ENCODE measurements around the gene ATP6V1B1. TPM values are rescaled to one million over a fixed set of nuclear protein-coding genes. Genes with fewer than 3 reads are reported as not detected.

Gene ATP6V1B1
- total RNA-seq, 2 donors from 2014 or later, result 6.5 to 7.2 TPM

GRCh38 chr2:70965506-70965905 lies 29.8 kb downstream of the ATP6V1B1 start:
- Mint-ChIP-seq H3K36me3 (no peaks in the 10 kb centered on the region), H3K9me3 (no peaks in the 10 kb centered on the region), H3K27ac (no peak overlapping the region), H3K4me1 (ENCODE audit: low read depth in 2 of 2) (peaks cover 7 to 8% of the 10 kb centered on the region in 2 donors), H3K27me3 (peaks cover 13 to 22% of the 10 kb centered on the region in 2 donors), H3K4me3 (peak overlapping the region; percentile 80)
- no peak for DNase-seq (ENCODE audit: low spot score)
- no peak for ATAC-seq

- peaks cover 7 to 8% of the 10 kb centered on the region in 2 donors for H3K4me1 Mint-ChIP-seq (ENCODE audit: low read depth in 2 of 2)
- H3K27me3 Mint-ChIP-seq, result peaks cover 16 to 22% of the 10 kb centered on the region in 2 donors
Observed at GRCh38 chr2:70966681-70967080, 31.0 kb downstream of the ATP6V1B1 start.

GRCh38 chr2:70967189-70967588 lies 31.5 kb downstream of the ATP6V1B1 start:
- DNase-seq (ENCODE audit: low spot score) (no peak), ATAC-seq (no peak)
- Mint-ChIP-seq H3K27ac (no peak overlapping the region), H3K9me3 (no peaks in the 10 kb centered on the region), H3K4me1 (ENCODE audit: low read depth in 2 of 2) (peaks cover 7 to 8% of the 10 kb centered on the region in 2 donors), H3K4me3 (no peak overlapping the region), H3K27me3 (peaks cover 21% of the 10 kb centered on the region in 2 donors), H3K36me3 (no peaks in the 10 kb centered on the region)

More at GRCh38 chr2:70966681-70967080, 31.0 kb downstream of the ATP6V1B1 start:
- Mint-ChIP-seq H3K9me3 (no peaks in the 10 kb centered on the region), H3K4me3 (no peak overlapping the region), H3K36me3 (no peaks in the 10 kb centered on the region), H3K27ac (no peak overlapping the region)
- DNase-seq (ENCODE audit: low spot score), result no peak
- no peak for ATAC-seq

- Mint-ChIP-seq H3K27ac (no peak overlapping the region), H3K9me3 (no peaks in the 10 kb centered on the region), H3K4me1 (ENCODE audit: low read depth in 2 of 2) (peaks cover 12 to 17% of the 10 kb centered on the region in 2 donors), H3K27me3 (peaks cover 9 to 16% of the 10 kb centered on the region in 2 donors), H3K36me3 (no peaks in the 10 kb centered on the region), H3K4me3 (no peak overlapping the region)
- ATAC-seq (no peak), DNase-seq (ENCODE audit: low spot score) (no peak)
Observed at GRCh38 chr2:70974592-70974991, 38.9 kb downstream of the ATP6V1B1 start.

GRCh38 chr2:70975237-70975636 lies 39.5 kb downstream of the ATP6V1B1 start:
- no peak for DNase-seq (ENCODE audit: low spot score)

GRCh38 chr2:70977605-70978205 lies 42.0 kb downstream of the ATP6V1B1 start:
- no peak for DNase-seq (ENCODE audit: low spot score)
- peaks cover 0 to 3% of the 10 kb centered on the region in 2 donors for H3K27me3 Mint-ChIP-seq
- peak overlapping the region; percentile 90 for H3K4me3 Mint-ChIP-seq
- peak; percentile 8 to 34 for ATAC-seq
- H3K9me3 Mint-ChIP-seq, result no peaks in the 10 kb centered on the region
- peaks cover 12 to 17% of the 10 kb centered on the region in 2 donors for H3K4me1 Mint-ChIP-seq (ENCODE audit: low read depth in 2 of 2)
- no peaks in the 10 kb centered on the region for H3K36me3 Mint-ChIP-seq
- H3K27ac Mint-ChIP-seq, result peak overlapping the region; percentile 66 to 93

More at GRCh38 chr2:70975237-70975636, 39.5 kb downstream of the ATP6V1B1 start:
- Mint-ChIP-seq H3K4me3 (no peak overlapping the region), H3K27me3 (peaks cover 6 to 16% of the 10 kb centered on the region in 2 donors), H3K36me3 (no peaks in the 10 kb centered on the region), H3K27ac (no peak overlapping the region), H3K9me3 (no peaks in the 10 kb centered on the region), H3K4me1 (ENCODE audit: low read depth in 2 of 2) (peaks cover 12 to 17% of the 10 kb centered on the region in 2 donors)
- ATAC-seq, result no peak

GRCh38 chr2:70978341-70979179 lies 42.9 kb downstream of the ATP6V1B1 start, which contains the start of gene ANKRD53:
ANKRD53 (plus strand) TSS chr2:70978630; CDS start chr2:70978646, 16 bp downstream.
- peak; percentile 57 to 69 for ATAC-seq
- Mint-ChIP-seq H3K4me3 (peak within 1 kb of the TSS; percentile 90), H3K9me3 (no peaks in the 10 kb centered on the region), H3K27ac (peak within 1 kb of the TSS; percentile 66 to 93), H3K4me1 (ENCODE audit: low read depth in 2 of 2) (peaks cover 12 to 17% of the 10 kb centered on the region in 2 donors), H3K36me3 (no peaks in the 10 kb centered on the region), H3K27me3 (no peaks in the 10 kb centered on the region)
- peak; percentile 67 for DNase-seq (ENCODE audit: low spot score)

GRCh38 chr2:70979180-70979488 lies 43.4 kb downstream of the ATP6V1B1 start:
- Mint-ChIP-seq H3K4me3 (peak overlapping the region; percentile 22), H3K4me1 (ENCODE audit: low read depth in 2 of 2) (peaks cover 12 to 17% of the 10 kb centered on the region in 2 donors), H3K36me3 (no peaks in the 10 kb centered on the region), H3K9me3 (no peaks in the 10 kb centered on the region), H3K27me3 (no peaks in the 10 kb centered on the region), H3K27ac (no peak overlapping the region)
- DNase-seq (ENCODE audit: low spot score) (no peak), ATAC-seq (no peak)

GRCh38 chr2:70979626-70980025 lies 43.9 kb downstream of the ATP6V1B1 start:
- peak overlapping the region; percentile 22 for H3K4me3 Mint-ChIP-seq
- no peak for DNase-seq (ENCODE audit: low spot score)

GRCh38 chr2:70981421-70981820 lies 45.7 kb downstream of the ATP6V1B1 start:
- DNase-seq (ENCODE audit: low spot score) (no peak), ATAC-seq (no peak)
- H3K4me1 Mint-ChIP-seq (ENCODE audit: low read depth in 2 of 2), result peaks cover 23 to 26% of the 10 kb centered on the region in 2 donors
- no peak overlapping the region for H3K27ac Mint-ChIP-seq
- H3K36me3 Mint-ChIP-seq, result peaks cover 6% of the 10 kb centered on the region
- H3K27me3 Mint-ChIP-seq, result no peaks in the 10 kb centered on the region
- H3K9me3 Mint-ChIP-seq, result no peaks in the 10 kb centered on the region
- H3K4me3 Mint-ChIP-seq, result no peak overlapping the region

More at GRCh38 chr2:70979626-70980025, 43.9 kb downstream of the ATP6V1B1 start:
- no peaks in the 10 kb centered on the region for H3K9me3 Mint-ChIP-seq
- H3K27me3 Mint-ChIP-seq, result no peaks in the 10 kb centered on the region
- H3K4me1 Mint-ChIP-seq (ENCODE audit: low read depth in 2 of 2), result peaks cover 16 to 17% of the 10 kb centered on the region in 2 donors
- H3K27ac Mint-ChIP-seq, result no peak overlapping the region
- H3K36me3 Mint-ChIP-seq, result no peaks in the 10 kb centered on the region
- ATAC-seq, result no peak

GRCh38 chr2:70981866-70982810 lies 46.4 kb downstream of the ATP6V1B1 start:
- no peak overlapping the region for H3K27ac Mint-ChIP-seq
- peaks cover 8% of the 10 kb centered on the region for H3K36me3 Mint-ChIP-seq
- ATAC-seq (no peak), DNase-seq (ENCODE audit: low spot score) (no peak)
- no peak overlapping the region for H3K4me3 Mint-ChIP-seq
- H3K4me1 Mint-ChIP-seq (ENCODE audit: low read depth in 2 of 2), result peaks cover 20 to 24% of the 10 kb centered on the region in 2 donors
- no peaks in the 10 kb centered on the region for H3K27me3 Mint-ChIP-seq
- H3K9me3 Mint-ChIP-seq, result no peaks in the 10 kb centered on the region

- no peak overlapping the region for H3K4me3 Mint-ChIP-seq
- no peaks in the 10 kb centered on the region for H3K27me3 Mint-ChIP-seq
- H3K9me3 Mint-ChIP-seq, result no peaks in the 10 kb centered on the region
- H3K36me3 Mint-ChIP-seq, result peaks cover 8% of the 10 kb centered on the region
- no peak overlapping the region for H3K27ac Mint-ChIP-seq
- ATAC-seq (no peak), DNase-seq (ENCODE audit: low spot score) (no peak)
- H3K4me1 Mint-ChIP-seq (ENCODE audit: low read depth in 2 of 2), result peaks cover 14 to 17% of the 10 kb centered on the region in 2 donors
Observed at GRCh38 chr2:70982971-70983370, 47.3 kb downstream of the ATP6V1B1 start.

GRCh38 chr2:70983506-70984227 lies 48.0 kb downstream of the ATP6V1B1 start:
- H3K36me3 Mint-ChIP-seq, result peaks cover 8% of the 10 kb centered on the region
- H3K27ac Mint-ChIP-seq, result no peak overlapping the region
- no peaks in the 10 kb centered on the region for H3K27me3 Mint-ChIP-seq
- ATAC-seq (no peak), DNase-seq (ENCODE audit: low spot score) (no peak)
- peaks cover 11 to 13% of the 10 kb centered on the region in 2 donors for H3K4me1 Mint-ChIP-seq (ENCODE audit: low read depth in 2 of 2)
- H3K9me3 Mint-ChIP-seq, result no peaks in the 10 kb centered on the region
- H3K4me3 Mint-ChIP-seq, result no peak overlapping the region

Measured in natural killer cell treated with Interleukin-12 subunit alpha and Interleukin-12 subunit beta and Interleukin-15 and Interleukin-18, amount 100 ng/mL, for 72 hours (primary cell).